Measurements from ENCODE around the gene KIF2A. TPM values are rescaled to one million over a fixed set of nuclear protein-coding genes. Genes with fewer than 3 reads are reported as not detected.

The KIF2A gene
- total and polyA plus RNA-seq, 2 of the 13 experiments (the other 11 are each of a cell fraction or from before 2014, with no cell fraction given): 8.5 to 19.2 TPM

- TF ChIP-seq UBTF (CRISPR knock-in tag; IDR thresholded peaks at IDR 0.05) (peak; percentile 96), ZNF557 (CRISPR knock-in tag; IDR thresholded peaks at IDR 0.05) (0 out of 2 replicates have a peak, but pooled peaks have one; percentile 21), ZNF570 (CRISPR knock-in tag; IDR thresholded peaks at IDR 0.05; ENCODE audit: borderline replicate concordance) (peak; percentile 69; the same call in 1 of the 2 replicates), ATF4 (CRISPR knock-in tag; IDR thresholded peaks at IDR 0.05) (peak in 1 of 2 experiments; percentile 36; a peak in 1 of 4 replicates), ZNF460 (CRISPR knock-in tag; IDR thresholded peaks at IDR 0.05; ENCODE audit: borderline replicate concordance) (no peak; the same call in 1 of the 2 replicates), TSC22D2 (CRISPR knock-in tag; IDR thresholded peaks at IDR 0.05; ENCODE audit: borderline replicate concordance) (no peak), MAF1 (CRISPR knock-in tag; IDR thresholded peaks at IDR 0.05; ENCODE audit: borderline replicate concordance) (peak; percentile 58; the same call in 1 of the 2 replicates), E2F5 (CRISPR knock-in tag; conservative IDR thresholded peaks at IDR 0.05) (0 out of 2 replicates have a peak, but pooled peaks have one; percentile 37), SAP130 (CRISPR knock-in tag; IDR thresholded peaks at IDR 0.05; ENCODE audit: low read depth) (peak; percentile 98), ZNF264 (CRISPR knock-in tag; IDR thresholded peaks at IDR 0.05) (no peak; the same call in 1 of the 2 replicates), ZNF20 (CRISPR knock-in tag; IDR thresholded peaks at IDR 0.05) (no peak), NAIF1 (CRISPR knock-in tag; IDR thresholded peaks at IDR 0.05; ENCODE audit: borderline replicate concordance) (peak; percentile 54), KAT8 (CRISPR knock-in tag; IDR thresholded peaks at IDR 0.05) (peak; percentile 93), ZFAT (CRISPR knock-in tag; conservative IDR thresholded peaks at IDR 0.05) (no peak), KMT2B (CRISPR knock-in tag; IDR thresholded peaks at IDR 0.05) (peak; percentile 89; the same call in 1 of the 2 replicates), ZNF549 (CRISPR knock-in tag; IDR thresholded peaks at IDR 0.05) (no peak), ZBTB42 (CRISPR knock-in tag; IDR thresholded peaks at IDR 0.05) (no peak), ARID5B (CRISPR knock-in tag; IDR thresholded peaks at IDR 0.05) (peak; percentile 76), KDM6A (CRISPR knock-in tag; IDR thresholded peaks at IDR 0.05; ENCODE audit: low read depth) (no peak), SNAI1 (CRISPR knock-in tag; IDR thresholded peaks at IDR 0.05; ENCODE audit: borderline replicate concordance) (peak; percentile 90)
Measured at GRCh38 chr5:62403411-62404250, 97.6 kb downstream of the KIF2A start, which contains the start of gene DIMT1 (continued).
